ENCODE results near the gene ISM2.

Gene ISM2

GRCh38 chr14:77457115-77457521 is 41.5 kb downstream of the ISM2 start:
- H3K4me1 ChIP-seq, result peaks cover 0 to 31% (median 21%) of the 10 kb centered on the region in 4 donors
- DNase-seq, result no peak

GRCh38 chr14:77455966-77456640 is 42.5 kb downstream of the ISM2 start:
- no peaks in the 10 kb centered on the region for H3K9me3 ChIP-seq
- H3K27ac ChIP-seq, result peak overlapping the region in 1 of 2 donors; percentile 14
- peaks cover 0 to 31% (median 21%) of the 10 kb centered on the region in 4 donors for H3K4me1 ChIP-seq
- TF ChIP-seq CTCF (IDR thresholded peaks at IDR 0.05), result no peak
- H3K27me3 ChIP-seq, result no peaks in the 10 kb centered on the region
- intact Hi-C loops (cut with DNase I; ENCODE audit: low total_unique reads), result loop anchor here (5.0 kb wide), 2 partner anchors 101 to 251 kb away; partner anchors contain the start of genes ALKBH1 and SLIRP
- H3K36me3 ChIP-seq, result peaks cover 16 to 35% (median 27%) of the 10 kb centered on the region in 3 donors
- H3K4me3 ChIP-seq, result peak overlapping the region in 1 of 2 donors; percentile 89
- DNase-seq, result no peak

More at GRCh38 chr14:77457115-77457521, 41.5 kb downstream of the ISM2 start:
- H3K4me3 ChIP-seq, result peak overlapping the region; percentile 89
- intact Hi-C loops (cut with DNase I; ENCODE audit: low total_unique reads), result loop anchor here (5.0 kb wide), 2 partner anchors 100 to 250 kb away; partner anchors contain the start of genes ALKBH1 and SLIRP
- peaks cover 22 to 35% (median 35%) of the 10 kb centered on the region in 3 donors for H3K36me3 ChIP-seq
- H3K9me3 ChIP-seq, result no peaks in the 10 kb centered on the region
- TF ChIP-seq CTCF (IDR thresholded peaks at IDR 0.05), result no peak
- H3K27me3 ChIP-seq, result no peaks in the 10 kb centered on the region
- H3K27ac ChIP-seq, result peak overlapping the region; percentile 92 to 94

DNA sequence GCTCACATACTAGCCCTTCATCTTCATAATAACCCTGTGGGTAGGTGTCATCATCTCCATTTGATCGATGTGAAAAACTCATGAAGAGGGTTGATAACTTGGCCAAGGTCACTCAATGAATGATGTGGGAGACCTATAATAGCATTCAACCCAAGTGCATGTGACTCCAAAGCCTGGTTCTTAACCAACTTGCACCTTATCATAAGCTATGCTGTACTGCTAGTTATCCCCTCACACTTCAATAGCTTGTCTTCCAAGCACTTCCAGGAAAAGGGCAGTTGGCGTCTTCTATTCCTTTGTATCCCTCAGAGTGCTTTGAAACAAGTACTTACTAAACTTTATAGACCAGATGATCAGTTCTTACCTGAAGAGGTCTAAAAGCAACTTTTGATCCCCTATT is 56.4 kb downstream of the ISM2 start:
- Histone ChIP-seq H3K27me3 (no peaks in the 10 kb centered on the region), H3K36me3 (peaks cover 66 to 93% (median 78%) of the 10 kb centered on the region in 3 donors), H3K9me3 (no peaks in the 10 kb centered on the region), H3K4me1 (no peaks in the 10 kb centered on the region), H3K27ac (no peak overlapping the region), H3K4me3 (no peak overlapping the region)
- intact Hi-C loops (cut with DNase I; ENCODE audit: low total_unique reads), result no loop called here
- TF ChIP-seq CTCF (IDR thresholded peaks at IDR 0.05), result no peak
- DNase-seq, result no peak

GRCh38 chr14:77439861-77440260 is 58.8 kb downstream of the ISM2 start:
- intact Hi-C loops (cut with DNase I; ENCODE audit: low total_unique reads), result no loop called here
- TF ChIP-seq CTCF (IDR thresholded peaks at IDR 0.05), result no peak
- Histone ChIP-seq H3K27me3 (no peaks in the 10 kb centered on the region), H3K27ac (no peak overlapping the region), H3K4me3 (no peak overlapping the region), H3K4me1 (no peaks in the 10 kb centered on the region), H3K36me3 (peaks cover 64 to 93% (median 82%) of the 10 kb centered on the region in 3 donors), H3K9me3 (no peaks in the 10 kb centered on the region)
- DNase-seq, result no peak

- H3K27me3 ChIP-seq, result no peaks in the 10 kb centered on the region
- no peak overlapping the region for H3K4me3 ChIP-seq
- H3K27ac ChIP-seq, result no peak overlapping the region
- H3K4me1 ChIP-seq, result no peaks in the 10 kb centered on the region
- no peak for DNase-seq
- H3K36me3 ChIP-seq, result peaks cover 69 to 94% (median 85%) of the 10 kb centered on the region in 3 donors
- H3K9me3 ChIP-seq, result no peaks in the 10 kb centered on the region
- intact Hi-C loops (cut with DNase I; ENCODE audit: low total_unique reads), result no loop called here
- TF ChIP-seq CTCF (IDR thresholded peaks at IDR 0.05), result no peak
Observed at GRCh38 chr14:77438596-77438995, 60.0 kb downstream of the ISM2 start.
